GM10847 (cell line): Measurements from ENCODE around the gene THBS3.

Experiments
- POLR2A ChIP-seq: IDR thresholded peaks from 2 replicates; pipeline ENCODE4 v1.6.1; 2011; ENCODE audit not compliant: insufficient read length; ENCODE audit errors: extremely low read depth

Gene THBS3

DNA sequence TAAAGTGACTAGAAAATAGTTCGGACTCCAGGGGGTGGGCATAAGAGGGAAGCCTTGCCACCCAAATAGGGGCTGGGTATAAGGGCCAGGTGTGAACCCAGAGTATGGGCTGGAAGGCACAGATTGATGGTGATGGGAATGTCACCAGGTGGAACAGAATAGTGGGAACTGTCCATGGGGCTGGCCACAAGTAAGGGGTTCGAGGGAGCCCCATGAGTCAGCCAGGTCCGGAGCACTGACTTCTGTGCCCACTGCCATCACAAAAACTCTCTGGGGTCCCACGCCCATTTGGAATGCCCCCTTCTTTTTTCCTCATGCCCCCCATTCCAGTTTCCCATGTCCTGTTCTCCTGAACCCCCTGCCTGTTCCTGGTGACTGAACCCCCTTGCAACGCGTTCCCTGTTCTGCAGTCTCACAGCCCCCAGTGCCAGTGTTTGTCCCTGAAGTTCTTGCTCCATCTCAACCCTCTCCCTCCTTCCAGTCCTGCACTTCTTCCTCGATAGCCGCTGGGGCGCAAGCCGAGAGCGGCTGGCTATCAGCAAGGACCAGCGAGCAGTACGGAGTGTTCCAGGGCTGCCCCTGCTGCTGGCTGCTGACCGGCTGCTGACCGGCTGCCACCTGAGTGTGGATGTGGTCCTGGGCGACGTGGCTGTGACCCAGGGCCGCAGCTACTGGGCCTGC, 26.2 kb downstream of the THBS3 start:
- TF ChIP-seq POLR2A, result no peak

DNA sequence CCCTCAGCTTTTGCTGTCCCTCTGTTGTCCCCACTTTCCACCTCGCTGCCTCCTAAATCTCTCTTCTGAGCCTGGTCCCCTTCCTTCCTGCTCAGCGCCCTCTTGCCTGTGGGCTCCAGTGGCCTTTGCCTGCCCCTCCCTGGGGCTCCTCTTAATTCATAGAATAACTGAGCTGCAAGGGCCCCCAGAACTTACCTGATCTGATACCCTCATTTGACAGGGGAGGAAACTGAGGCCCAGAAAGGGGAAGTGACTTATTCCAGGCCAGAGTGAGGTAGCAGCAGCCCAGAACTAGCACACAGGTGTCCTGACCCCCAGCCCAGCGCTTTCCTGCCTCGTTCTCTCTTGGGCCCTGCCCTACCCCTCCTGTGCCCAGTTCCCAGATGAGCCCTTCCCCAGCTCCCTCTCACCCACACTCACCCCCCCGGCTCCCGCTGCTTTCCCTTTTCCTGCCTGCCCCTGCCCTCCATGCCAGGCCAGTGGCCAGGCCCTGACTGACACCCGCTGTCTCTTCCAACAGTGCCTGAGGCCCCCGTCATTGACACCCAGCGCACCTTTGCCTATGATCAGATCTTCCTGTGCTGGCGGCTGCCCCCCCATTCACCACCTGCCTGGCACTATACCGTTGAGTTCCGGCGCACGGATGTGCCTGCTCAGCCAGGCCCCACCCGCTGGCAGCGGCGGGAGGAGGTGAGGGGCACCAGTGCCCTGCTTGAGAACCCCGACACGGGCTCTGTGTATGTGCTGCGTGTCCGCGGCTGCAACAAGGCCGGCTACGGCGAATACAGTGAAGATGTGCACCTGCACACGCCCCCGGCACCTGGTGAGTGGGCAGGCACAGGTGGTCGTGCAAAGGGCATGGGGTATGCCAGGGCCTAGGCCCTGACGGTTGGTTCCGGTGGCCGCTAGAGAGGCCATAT, 28.3 kb downstream of the THBS3 start:
- TF ChIP-seq POLR2A, result no peak

DNA sequence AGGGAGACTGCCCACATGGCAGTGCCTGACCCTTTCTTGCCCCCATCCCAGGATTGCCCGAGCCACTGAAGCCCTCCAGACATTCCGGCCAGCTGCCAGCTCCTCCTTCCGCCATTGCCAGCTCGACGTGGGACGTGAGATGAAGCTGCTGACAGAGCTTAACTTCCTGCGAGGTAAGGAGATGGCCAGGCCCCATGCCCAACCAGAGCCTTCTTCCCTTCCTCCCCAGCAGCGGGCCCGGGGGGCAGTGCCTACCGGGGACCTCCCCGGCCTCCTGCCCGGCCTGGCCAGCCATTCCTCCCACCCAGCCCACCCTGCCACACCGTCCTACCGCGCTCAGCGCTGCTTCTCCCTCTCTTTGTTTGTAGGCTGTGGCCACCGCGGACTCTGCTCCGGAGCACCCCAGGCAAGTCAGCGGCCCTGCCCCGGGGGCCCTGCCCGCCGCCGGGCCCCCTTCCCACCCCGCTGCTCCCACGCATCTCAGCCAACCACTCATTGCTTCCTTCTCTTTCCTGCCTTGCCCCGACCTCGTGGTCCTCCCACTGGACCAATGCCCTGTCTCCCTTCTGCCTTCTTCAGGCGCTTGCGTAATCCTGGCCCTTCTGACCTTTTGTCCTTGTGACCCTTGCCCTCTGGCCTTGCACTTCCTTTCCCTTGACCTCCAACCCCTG, 29.1 kb downstream of the THBS3 start:
- TF ChIP-seq POLR2A, result no peak

DNA sequence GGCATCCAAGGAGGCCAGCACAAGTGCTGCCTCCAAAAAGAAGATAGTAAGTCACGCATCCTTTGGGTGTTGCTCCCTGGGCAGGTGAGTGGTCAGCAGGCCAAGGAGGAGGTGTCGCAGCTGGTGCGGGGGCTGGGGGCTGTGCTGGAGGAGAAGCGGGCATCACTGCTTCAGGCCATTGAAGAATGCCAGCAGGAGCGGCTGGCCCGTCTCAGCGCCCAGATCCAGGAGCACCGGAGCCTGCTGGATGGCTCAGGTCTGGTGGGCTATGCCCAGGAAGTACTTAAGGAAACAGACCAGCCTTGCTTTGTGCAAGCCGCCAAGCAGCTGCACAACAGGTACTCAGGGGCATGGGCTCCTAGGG, 29.8 kb downstream of the THBS3 start:
- no peak for TF ChIP-seq POLR2A

DNA sequence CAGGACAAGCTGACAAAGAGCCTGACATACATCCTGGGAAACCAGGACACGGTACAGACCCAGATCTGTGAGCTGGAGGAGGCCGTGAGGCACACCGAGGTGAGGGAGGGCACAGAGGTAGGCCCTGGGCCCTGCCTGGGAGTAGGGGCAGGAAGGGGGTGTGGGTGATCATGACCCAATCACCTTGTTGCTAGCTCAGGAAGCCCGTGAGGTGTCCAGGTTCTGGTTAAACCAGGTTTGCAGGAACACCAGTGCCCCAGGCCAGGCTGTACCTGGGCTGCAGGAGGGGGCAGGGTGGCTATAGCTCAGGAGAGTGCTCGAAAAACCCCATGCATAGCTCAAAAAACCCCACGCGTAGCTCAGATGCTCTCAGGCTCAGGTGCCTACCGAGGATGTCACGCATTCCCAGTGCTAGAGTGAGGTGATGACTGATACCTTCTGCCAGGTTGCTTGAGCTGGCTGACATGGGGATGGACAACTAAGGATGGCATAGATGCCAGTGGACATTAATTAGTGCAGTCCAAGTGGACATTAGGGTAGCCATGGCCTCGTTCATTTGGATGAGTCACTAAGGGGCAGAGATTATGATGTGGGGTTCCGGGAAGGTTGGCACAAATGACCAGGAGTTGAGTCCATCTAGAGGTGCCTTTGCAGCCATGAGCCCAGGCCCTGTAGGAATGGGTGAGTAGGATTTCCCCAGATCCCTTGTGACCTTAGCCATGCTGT, 30.3 kb downstream of the THBS3 start:
- TF ChIP-seq POLR2A, result no peak

DNA sequence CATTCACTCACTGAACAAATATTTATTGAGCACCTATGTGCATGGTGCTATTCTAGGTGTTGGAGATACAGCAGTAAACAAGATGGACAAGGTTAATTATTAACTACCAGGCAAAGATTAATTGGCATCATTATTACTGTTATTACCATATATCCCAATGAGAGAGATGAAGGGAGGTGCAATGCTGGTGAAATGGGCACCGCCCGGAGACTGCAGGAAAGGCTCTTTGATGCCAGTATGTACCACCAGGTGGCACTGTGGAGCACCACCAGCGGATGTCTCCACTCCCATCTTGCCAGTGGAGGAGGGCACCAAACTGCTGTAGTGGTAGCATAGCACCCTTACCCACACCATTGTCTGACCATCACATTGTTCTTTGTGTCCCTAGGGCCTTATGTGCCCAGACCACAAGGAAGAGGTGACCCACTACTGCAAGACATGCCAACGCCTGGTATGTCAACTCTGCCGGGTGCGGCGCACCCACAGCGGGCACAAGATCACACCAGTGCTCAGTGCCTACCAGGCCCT, 31.1 kb downstream of the THBS3 start:
- no peak for TF ChIP-seq POLR2A

DNA sequence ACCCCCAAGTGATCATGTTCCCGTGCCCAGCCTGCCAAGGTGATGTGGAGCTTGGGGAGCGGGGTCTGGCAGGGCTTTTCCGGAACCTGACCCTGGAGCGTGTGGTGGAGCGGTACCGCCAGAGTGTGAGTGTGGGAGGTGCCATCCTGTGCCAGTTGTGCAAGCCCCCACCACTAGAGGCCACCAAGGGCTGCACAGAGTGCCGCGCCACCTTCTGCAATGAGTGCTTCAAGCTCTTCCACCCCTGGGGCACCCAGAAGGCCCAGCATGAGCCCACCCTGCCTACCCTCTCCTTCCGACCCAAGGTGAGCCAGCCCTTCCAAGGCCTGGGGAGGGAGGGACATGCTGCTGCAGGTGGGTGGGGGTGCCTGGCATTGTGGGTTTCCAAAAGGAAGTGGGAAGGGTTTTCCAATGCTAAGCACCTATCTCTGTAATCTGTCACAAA, 31.7 kb downstream of the THBS3 start:
- TF ChIP-seq POLR2A, result no peak

DNA sequence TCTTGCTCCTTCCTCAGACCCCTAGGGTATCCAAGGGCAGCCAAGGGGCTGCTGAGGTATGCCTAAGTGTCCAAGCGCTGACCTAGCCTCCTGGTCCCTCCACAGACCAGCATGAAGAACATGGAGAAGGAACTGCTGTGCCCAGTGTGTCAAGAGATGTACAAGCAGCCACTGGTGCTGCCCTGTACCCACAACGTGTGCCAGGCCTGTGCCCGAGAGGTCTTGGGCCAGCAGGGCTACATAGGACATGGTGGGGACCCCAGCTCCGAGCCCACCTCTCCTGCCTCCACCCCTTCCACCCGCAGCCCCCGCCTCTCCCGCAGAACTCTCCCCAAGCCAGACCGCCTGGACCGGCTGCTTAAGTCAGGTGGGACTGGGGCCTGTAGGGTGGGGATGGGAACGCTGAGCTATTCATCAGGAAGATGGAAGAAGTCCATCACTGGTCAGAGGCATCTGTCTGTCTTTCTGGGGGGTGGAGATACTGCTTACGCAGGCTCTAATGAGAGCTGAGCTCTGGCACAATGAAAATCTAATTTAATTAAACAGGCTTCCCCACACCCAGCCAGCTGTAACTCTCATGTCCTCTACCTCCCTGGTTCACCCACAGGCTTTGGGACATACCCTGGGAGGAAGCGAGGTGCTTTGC, 32.3 kb downstream of the THBS3 start:
- TF ChIP-seq POLR2A, result no peak

DNA sequence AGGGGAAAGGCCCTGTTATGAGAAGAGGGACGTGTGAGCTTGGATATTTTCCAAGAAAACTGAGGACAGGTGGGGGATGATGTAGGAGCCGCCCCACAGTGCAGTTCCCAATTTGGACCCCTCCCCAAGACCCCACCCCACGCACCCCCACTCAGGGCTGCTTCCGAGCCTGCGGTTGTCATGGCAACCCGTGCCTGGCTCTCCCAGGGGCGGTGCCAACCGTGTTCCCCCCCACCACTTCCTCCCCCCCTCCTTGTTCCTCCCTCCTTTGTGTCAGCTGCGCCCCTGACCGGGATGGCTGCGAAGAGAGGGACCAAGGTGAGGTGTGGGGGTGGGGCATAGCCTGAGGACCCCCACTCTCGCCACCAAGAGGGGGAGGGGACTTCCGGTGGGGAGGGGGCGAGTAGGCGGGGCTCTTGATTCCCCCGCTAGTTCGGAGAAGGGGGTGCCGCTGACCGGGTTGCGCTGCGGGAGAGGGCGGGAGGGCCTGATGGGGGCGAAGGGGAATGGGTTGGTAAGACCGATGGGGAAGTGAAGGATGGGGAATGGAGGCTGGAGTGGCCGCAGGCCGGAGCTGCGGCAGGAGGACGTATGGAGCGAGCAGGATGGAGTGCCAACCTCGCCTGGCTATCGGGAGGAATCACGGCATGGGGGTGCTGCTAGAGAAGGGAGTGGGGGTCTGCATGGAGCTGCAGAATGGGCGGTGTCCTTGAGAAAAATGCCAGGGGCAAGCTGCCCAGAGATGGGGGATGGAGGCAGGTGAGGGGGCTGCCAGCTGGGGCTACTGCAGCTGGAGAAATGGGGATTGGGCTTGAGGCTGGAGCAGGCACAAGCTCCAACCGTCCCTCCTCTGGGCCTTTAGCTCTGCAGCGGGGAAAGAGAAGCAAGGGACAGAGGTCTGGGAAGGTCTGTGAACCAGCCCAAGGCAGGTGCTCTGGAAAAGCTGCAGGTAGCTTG, 33.1 kb downstream of the THBS3 start:
- no peak for TF ChIP-seq POLR2A

DNA sequence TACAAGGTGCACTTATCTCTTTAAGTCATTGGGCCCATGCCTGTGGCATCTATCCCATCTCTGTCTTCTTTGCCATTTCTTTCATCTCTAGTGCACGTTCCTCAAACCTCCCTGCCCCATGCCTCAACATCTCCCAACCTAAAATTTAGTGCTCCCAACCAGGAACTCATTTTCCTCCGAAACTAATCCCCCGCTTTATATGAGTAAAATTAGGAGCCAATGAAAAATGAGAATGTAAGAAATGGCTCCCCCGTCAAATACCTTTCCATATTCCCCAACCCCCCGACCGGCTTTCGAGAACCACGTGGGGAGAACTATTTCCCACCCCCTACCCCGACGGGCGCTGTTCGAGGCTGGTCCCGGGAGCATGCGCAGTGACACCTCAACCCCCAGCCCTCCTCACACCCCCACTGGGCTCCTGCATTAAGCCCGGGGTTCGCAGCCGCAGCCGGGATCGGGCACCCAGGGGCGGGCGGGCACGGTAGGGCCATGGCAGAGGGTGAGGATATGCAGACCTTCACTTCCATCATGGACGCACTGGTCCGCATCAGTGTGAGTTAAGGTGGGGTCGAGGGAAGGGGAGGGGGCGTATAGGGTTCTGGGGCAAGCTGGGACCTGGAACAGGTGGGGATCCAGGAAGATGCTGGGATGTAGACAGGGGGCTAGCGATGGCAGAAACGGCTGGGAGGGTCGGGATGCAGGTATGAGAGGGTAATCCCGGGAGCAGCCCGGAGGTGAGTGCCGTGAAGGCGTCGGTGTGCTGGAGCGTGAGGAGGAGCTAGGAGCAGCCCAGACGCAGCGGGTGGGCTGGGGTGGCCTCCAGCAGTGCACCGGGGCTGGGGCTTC, 34.0 kb downstream of the THBS3 start, which contains the start of gene TRIM46:
Gene TRIM46, plus strand, starts transcription at position 372 of the 846 bp plus-strand sequence. Its CDS starts 118 bp downstream, at position 490.
- no peak for TF ChIP-seq POLR2A

DNA sequence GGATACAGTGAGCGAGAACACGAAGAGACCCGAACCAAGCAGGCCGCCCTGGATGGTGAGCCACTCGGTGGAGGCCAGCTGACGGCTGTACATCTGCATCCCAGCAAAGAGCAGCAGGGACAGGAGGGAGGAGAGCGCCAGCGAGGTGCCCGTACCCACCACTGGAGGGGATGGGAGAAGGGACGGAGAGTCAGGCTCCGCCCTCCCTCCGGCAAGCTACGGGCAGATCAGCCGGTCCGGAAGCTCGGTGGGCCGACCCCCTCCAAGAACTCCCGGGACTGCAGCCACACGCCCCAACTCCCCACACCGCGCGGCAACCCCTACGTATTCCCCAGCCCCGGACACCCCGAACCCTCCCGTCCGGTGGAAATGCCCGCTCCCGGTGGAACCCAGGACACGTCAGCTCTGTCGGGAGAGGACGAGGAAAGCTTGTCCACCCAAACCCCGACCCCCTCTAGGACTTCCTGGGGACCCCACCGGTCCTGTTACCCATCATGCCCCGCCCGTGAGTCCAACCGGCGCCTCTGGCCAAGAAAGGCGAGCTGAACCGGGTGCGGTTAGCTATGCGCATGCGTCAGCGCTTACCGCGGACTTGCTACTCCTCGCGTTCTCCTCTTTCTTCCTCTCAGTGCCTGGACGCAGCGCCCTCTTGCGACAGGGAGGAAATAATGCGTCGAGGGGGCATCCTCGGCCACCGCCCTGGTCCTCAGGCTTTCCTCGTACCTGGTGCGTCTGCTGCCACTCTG, 34.8 kb downstream of the THBS3 start, which contains the start of gene KRTCAP2:
Gene KRTCAP2, minus strand, starts transcription at position 573 of the 746 bp plus-strand sequence. Its CDS starts 80 bp downstream, at position 493.
- TF ChIP-seq POLR2A, result peak; percentile 82
